Hepatocyte (in vitro differentiated cells): ENCODE results near the gene RNU4-1.
"Not testable (repeated sequence)": the region's sequence is repeated elsewhere in the genome, so short reads cannot be mapped to it uniquely, and the experiment has no call there.

Experiments used
- CTCF ChIP-seq: fragments of 200-600 bp; sonication (generic); IDR thresholded peaks from 2 replicates; pipeline ENCODE4 v1.5.1; 2016; ENCODE audit warnings: antibody characterized with exemption, mild to moderate bottlenecking; ENCODE audit not compliant: poor library complexity
- EZH2 ChIP-seq: fragments of 200-600 bp; sonication (generic); IDR thresholded peaks from 2 replicates; pipeline ENCODE4 v1.6.1; 2016; ENCODE audit warnings: antibody characterized with exemption, mild to moderate bottlenecking, borderline replicate concordance
- EZH2phosphoT487 ChIP-seq: fragments of 200-600 bp; sonication (generic); IDR thresholded peaks from one replicate; pipeline ENCODE4 v1.6.1; 2018; ENCODE audit warnings: antibody characterized with exemption, mild to moderate bottlenecking, low read depth, moderate library complexity; ENCODE audit not compliant: unreplicated experiment, severe bottlenecking

- not testable (repeated sequence) for TF ChIP-seq CTCF, EZH2, EZH2phosphoT487
Measured at GRCh38 chr12:120253313-120253712, 39.7 kb downstream of the RNU4-1 start.
